BJ (cell line): ENCODE results near the gene C16orf78. TPM values are rescaled to one million over a fixed set of nuclear protein-coding genes. Genes with fewer than 3 reads are reported as not detected.

Source experiments
- CTCF ChIA-PET: fragments of 350-600 bp; formaldehyde crosslinking; extraction: SDS; loops from one replicate; lab custom pipeline; 2021; ENCODE audit warnings: antibody characterized with exemption, inconsistent platforms; lab: Yijun Ruan, JAX
- POLR2A ChIA-PET: fragments of 300-600 bp; sonication (Branson Sonifier 250); formaldehyde crosslinking; extraction: SDS; loops from one replicate; lab custom pipeline; 2021; ENCODE audit warnings: antibody characterized with exemption; lab: Charles Lee
- DNase-seq: peaks from one replicate; pipeline ENCODE4 v3.0.0-alpha.2; 2011; ENCODE audit warnings: low read depth
- H3K27me3 ChIP-seq: 2 replicates; pipeline ENCODE4 v1.6.0; 2011; ENCODE audit warnings: low read length; ENCODE audit not compliant: control insufficient read depth, insufficient read depth
- H3K36me3 ChIP-seq: 2 replicates; pipeline ENCODE4 v1.5.1; 2011; ENCODE audit warnings: low read length; ENCODE audit not compliant: control insufficient read depth, insufficient read depth
- H3K4me3 ChIP-seq: 2 replicates; pipeline ENCODE4 v1.5.1; 2011; ENCODE audit warnings: low read depth, mild to moderate bottlenecking, control low read depth, low read length
- polyA plus RNA-seq: library from polyadenylated mRNA; depleted of rRNA; stranded (reverse); fragments of >200 nt; gene quantifications from 2 replicates; pipeline ENCODE4 v1.2.3, GENCODE V29; 2011
- TF ChIP-seq, protein P1 (sequence below): IDR thresholded peaks from 2 replicates; pipeline ENCODE4 v1.5.1; 2011; ENCODE audit warnings: low read depth, mild to moderate bottlenecking, control low read depth, inconsistent platforms, low read length, moderate library complexity; ENCODE audit not compliant: insufficient read depth

C16orf78 gene
- polyA plus RNA-seq, 1 experiment: not detected

DNA sequence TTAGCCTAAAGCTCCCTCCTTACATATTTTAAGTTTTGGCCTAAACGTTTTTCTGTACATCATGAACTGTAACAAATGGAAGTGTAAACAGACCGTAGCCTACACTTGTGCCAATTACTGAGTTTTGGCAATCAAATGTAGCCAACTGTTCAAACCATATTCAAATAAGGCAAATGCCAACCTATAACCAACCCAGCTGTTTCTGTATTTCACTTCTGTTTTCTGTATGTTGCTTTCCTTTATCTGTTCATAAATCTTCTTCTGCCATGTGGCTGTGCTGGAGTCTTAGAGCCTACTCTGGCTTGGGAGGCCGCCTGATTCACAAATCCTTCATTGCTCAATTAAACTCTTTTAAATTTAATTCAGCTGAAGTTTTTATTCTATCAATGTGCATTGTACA is 6.9 kb upstream of the C16orf78 start:
- TF ChIP-seq, protein P1, sequence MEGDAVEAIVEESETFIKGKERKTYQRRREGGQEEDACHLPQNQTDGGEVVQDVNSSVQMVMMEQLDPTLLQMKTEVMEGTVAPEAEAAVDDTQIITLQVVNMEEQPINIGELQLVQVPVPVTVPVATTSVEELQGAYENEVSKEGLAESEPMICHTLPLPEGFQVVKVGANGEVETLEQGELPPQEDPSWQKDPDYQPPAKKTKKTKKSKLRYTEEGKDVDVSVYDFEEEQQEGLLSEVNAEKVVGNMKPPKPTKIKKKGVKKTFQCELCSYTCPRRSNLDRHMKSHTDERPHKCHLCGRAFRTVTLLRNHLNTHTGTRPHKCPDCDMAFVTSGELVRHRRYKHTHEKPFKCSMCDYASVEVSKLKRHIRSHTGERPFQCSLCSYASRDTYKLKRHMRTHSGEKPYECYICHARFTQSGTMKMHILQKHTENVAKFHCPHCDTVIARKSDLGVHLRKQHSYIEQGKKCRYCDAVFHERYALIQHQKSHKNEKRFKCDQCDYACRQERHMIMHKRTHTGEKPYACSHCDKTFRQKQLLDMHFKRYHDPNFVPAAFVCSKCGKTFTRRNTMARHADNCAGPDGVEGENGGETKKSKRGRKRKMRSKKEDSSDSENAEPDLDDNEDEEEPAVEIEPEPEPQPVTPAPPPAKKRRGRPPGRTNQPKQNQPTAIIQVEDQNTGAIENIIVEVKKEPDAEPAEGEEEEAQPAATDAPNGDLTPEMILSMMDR: no peak
- CTCF ChIA-PET: interaction anchor here (0.9 kb wide), 1 partner anchor 636 kb away, joined by 3 read pairs; no protein-coding TSS in a partner anchor
- POLR2A ChIA-PET: no interaction called here
- no peaks in the 10 kb centered on the region for H3K27me3 ChIP-seq
- H3K36me3 ChIP-seq: no peaks in the 10 kb centered on the region
- DNase-seq: no peak
- H3K4me3 ChIP-seq: no peak overlapping the region

DNA sequence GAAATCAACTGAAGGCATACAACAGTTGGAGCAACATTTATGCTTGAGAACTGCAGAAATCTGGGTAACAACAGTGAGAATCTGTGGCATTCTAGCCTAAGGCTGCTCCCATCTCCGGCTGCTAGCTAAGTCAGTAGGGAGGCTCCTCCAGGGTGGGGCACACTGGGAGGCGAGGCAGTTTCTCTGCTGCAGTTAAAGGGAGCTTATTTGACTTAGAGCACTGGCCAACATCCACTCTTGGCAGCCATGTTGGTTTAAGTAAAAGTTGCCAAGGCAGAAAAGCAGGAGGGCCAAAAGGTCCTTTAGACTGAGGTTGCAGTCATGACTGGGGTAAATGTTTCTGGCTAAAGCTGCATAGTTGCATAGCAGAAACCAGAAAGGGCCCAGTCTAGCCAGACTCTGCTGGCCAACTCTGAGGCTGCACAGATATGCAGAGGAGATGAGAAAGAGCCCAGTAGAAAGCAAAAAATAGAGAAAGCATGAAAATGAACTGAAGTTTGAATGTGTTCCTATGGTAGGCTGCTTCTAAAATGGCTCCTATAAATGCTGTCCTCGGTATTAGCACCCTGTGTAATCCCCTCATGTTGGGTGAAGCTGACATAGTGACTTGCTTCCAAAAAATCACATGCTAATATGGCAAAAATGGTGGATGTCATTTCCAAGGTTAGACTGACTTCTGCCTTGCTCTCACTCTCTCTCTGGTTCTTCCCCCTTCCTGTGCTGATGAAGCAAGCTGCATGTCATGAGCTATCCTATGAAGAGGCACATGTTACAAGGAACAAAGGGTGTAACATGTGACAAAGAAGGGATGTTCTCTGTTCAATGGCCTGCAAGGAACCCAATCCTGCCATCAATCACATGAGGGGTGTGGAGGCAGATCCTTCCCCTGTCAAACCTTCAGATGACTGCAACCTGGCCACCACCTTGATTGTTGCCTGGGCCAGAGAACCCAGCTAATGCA is 3.7 kb upstream of the C16orf78 start:
- ChIA-PET CTCF (no interaction called here), POLR2A (no interaction called here)
- DNase-seq: no peak
- Histone ChIP-seq H3K27me3 (no peaks in the 10 kb centered on the region), H3K36me3 (no peaks in the 10 kb centered on the region), H3K4me3 (no peak overlapping the region)
- TF ChIP-seq, protein P1: no peak

DNA sequence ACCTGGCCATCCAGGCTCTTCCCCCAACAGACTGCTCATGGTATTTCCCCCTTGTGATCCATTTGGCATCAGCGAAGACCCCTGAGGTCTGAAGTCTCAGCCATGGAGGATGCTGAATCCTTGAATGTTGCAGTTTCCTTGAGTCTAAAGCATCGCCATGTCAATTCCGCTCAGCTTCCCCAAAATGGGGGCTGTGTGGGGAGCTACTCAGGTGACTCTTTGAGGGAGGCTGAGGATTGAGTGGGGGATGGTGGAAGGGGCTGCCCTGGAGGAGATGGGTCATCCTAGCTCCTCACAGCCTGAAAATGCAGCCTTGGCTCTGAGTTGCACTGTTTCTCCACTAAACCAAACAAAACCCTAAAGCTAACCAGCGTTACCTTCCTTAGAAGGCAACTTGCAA is 2.6 kb downstream of the C16orf78 start:
- TF ChIP-seq, protein P1: no peak
- CTCF ChIA-PET: no interaction called here
- DNase-seq: no peak
- POLR2A ChIA-PET: no interaction called here
- Histone ChIP-seq H3K36me3 (no peaks in the 10 kb centered on the region), H3K4me3 (no peak overlapping the region), H3K27me3 (no peaks in the 10 kb centered on the region)

DNA sequence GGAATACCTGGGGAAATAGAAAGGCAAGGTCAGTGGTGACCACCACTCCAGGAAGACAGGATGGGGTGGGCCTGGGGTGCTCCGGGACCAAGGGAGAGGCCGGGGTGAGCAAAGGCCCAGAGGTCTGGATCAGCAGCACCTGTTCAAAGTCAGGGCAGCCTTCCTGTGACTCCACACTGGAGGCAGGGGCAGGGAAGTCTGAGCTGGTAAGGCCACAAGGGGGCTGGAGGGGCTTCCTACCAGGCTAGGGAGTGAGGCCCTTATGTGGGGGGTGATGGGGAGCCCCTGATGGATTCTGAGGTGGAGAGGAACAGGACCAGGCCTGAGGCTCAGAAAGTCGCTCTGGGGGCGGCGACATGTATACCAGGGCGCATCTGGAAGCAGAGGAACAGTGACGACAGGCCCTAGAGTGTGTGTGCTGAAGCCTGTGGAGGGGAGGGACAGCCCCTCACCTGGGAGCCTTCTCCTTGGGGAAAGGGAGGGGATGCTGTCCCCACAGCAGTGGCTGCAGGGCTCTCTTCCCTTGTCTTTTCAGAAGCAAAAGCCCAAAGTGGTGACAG is 3.7 kb downstream of the C16orf78 start:
- Histone ChIP-seq H3K36me3 (no peaks in the 10 kb centered on the region), H3K4me3 (no peak overlapping the region), H3K27me3 (no peaks in the 10 kb centered on the region)
- TF ChIP-seq, protein P1: no peak
- CTCF ChIA-PET: no interaction called here
- no peak for DNase-seq
- POLR2A ChIA-PET: no interaction called here

DNA sequence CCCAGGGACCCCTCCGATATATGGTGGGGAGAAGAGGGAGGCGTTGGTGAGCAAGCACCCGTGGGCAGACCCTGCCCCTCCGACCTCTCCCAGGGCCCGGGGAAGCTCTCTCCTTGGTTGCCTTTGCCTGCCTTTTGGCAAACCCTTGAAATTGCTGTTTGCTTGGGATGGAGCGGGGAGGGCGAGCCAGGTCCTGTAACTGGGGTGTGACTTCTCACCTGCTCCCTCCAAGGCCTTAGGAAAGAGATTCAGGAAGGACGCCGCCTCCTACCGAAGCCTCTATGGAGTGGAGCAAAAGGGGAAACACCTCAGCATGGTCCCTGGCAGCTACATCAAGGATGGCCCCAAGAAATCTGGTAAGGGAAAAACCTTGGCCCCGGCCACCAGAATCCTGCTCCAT is 4.6 kb downstream of the C16orf78 start:
- H3K4me3 ChIP-seq: no peak overlapping the region
- H3K36me3 ChIP-seq: no peaks in the 10 kb centered on the region
- no peaks in the 10 kb centered on the region for H3K27me3 ChIP-seq
- CTCF ChIA-PET: no interaction called here
- TF ChIP-seq, protein P1: no peak
- POLR2A ChIA-PET: no interaction called here
- no peak for DNase-seq
